Karpas-422 (cell line): Measurements from ENCODE around the gene ALDH1A1. TPM values are rescaled to one million over a fixed set of nuclear protein-coding genes. Genes with fewer than 3 reads are reported as not detected.

ENCODE experiments used
- DNase-seq: peaks from one replicate; pipeline ENCODE4 v3.0.0-alpha.2; 2015
- H2AFZ ChIP-seq: fragments of 200-600 bp; sonication (generic); 2 replicates; pipeline ENCODE4 v1.6.1; 2014; ENCODE audit warnings: antibody characterized with exemption, low read length, mixed read lengths
- H3K27ac ChIP-seq: fragments of 200-600 bp; sonication (generic); 2 replicates; pipeline ENCODE4 v1.5.1; 2014; ENCODE audit warnings: mild to moderate bottlenecking, low read length, moderate library complexity
- H3K27me3 ChIP-seq: fragments of 200-600 bp; sonication (generic); 2 replicates; pipeline ENCODE4 v1.6.1; 2014; ENCODE audit warnings: low read length, mixed read lengths
- H3K36me3 ChIP-seq: fragments of 200-600 bp; sonication (generic); 2 replicates; pipeline ENCODE4 v1.6.1; 2014; ENCODE audit warnings: low read length, mixed read lengths; ENCODE audit not compliant: insufficient read depth
- H3K4me1 ChIP-seq: fragments of 200-600 bp; sonication (generic); 2 replicates; pipeline ENCODE4 v1.6.1; 2014; ENCODE audit warnings: mild to moderate bottlenecking, low read length, mixed read lengths
- H3K4me2 ChIP-seq: fragments of 200-600 bp; sonication (generic); 2 replicates; pipeline ENCODE4 v1.6.1; 2014; ENCODE audit warnings: low read length, low read depth, mild to moderate bottlenecking; ENCODE audit not compliant: poor library complexity, severe bottlenecking
- H3K4me3 ChIP-seq: fragments of 200-600 bp; sonication (generic); 2 replicates; pipeline ENCODE4 v1.5.1; 2014; ENCODE audit warnings: mild to moderate bottlenecking, antibody characterized with exemption, low read length, mixed read lengths
- H3K79me2 ChIP-seq: fragments of 200-600 bp; sonication (generic); 2 replicates; pipeline ENCODE4 v1.6.1; 2014; ENCODE audit warnings: mild to moderate bottlenecking, low read length, mixed read lengths
- H3K9ac ChIP-seq: fragments of 200-600 bp; sonication (generic); 2 replicates; pipeline ENCODE4 v1.6.0; 2014; ENCODE audit warnings: low read length
- H3K9me2 ChIP-seq: fragments of 200-600 bp; sonication (generic), shearing (Covaris generic); replicated peaks from 2 replicates; pipeline ENCODE4 v1.6.0; 2014; ENCODE audit warnings: mild to moderate bottlenecking, low read length, moderate library complexity; ENCODE audit not compliant: insufficient read depth
- H3K9me3 ChIP-seq: fragments of 300-700, 200-600 bp; sonication (generic); 2 replicates; pipeline ENCODE4 v1.6.1; 2014; ENCODE audit warnings: low read length, mixed read lengths
- H4K20me1 ChIP-seq: fragments of 200-600 bp; sonication (generic); 2 replicates; pipeline ENCODE4 v1.6.1; 2014; ENCODE audit warnings: mild to moderate bottlenecking, antibody characterized with exemption, low read length, low read depth; ENCODE audit not compliant: insufficient read depth
- total RNA-seq: library from RNA; depleted of rRNA; stranded (reverse); fragments of >200 nt; shearing (Covaris generic); gene quantifications from 2 replicates; pipeline ENCODE4 v1.2.3, GENCODE V29; 2014; ENCODE audit warnings: low replicate concordance

The ALDH1A1 gene
- total RNA-seq, 1 experiment from 2014 or later, result not detected

DNA sequence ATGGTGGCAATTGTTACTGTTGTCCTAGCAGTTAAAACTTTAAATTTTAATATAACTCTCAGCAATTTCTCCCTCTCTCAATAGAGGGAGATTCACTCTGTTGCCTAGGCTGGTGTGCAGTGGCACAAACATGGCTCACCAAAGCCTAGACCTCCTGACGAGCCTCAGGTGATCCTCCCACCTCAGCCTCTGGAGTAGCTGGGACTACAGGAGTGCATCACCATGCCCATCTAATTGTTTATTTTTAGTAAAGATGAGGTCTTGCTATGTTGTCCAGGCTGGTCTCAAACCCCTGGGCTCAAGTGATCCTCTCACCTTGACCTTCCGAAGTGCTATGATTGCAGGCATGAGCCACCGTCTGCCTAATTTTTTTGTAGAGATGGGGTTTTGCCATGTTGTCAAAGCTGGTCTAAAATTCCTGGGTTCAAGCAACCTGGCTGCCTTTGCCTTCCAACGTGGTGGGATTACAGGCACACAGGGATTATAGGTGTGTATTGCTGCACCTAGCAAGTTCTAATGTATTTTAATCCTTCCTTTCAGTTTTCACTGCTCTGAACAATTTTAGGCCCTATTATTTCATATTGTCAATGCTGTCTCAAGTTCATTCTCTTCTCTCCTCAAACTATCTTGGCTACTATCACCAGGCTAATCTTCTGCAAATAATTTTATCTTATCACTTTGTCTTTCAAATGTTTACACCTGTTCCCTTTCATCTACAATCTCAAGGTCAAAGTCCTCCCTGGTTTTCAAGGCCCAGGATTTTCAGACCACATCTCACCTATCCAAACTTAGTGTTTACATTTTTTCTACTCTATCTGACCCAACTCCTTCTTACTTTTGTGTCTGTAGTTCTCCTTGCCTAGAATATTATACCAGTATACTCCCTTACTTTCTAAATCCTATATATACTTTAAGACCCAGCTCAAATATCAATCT lies 18.9 kb downstream of the ALDH1A1 start:
- H4K20me1 ChIP-seq, result no peaks in the 10 kb centered on the region
- no peaks in the 10 kb centered on the region for H3K36me3 ChIP-seq
- DNase-seq, result no peak
- no peak overlapping the region for H3K4me2 ChIP-seq
- no peak overlapping the region for H3K27ac ChIP-seq
- H3K4me3 ChIP-seq, result no peak overlapping the region
- H3K4me1 ChIP-seq, result no peaks in the 10 kb centered on the region
- H2AFZ ChIP-seq, result no peak overlapping the region
- no peaks in the 10 kb centered on the region for H3K9me2 ChIP-seq
- no peaks in the 10 kb centered on the region for H3K79me2 ChIP-seq
- no peaks in the 10 kb centered on the region for H3K9me3 ChIP-seq
- H3K9ac ChIP-seq, result no peak overlapping the region
- no peaks in the 10 kb centered on the region for H3K27me3 ChIP-seq

DNA sequence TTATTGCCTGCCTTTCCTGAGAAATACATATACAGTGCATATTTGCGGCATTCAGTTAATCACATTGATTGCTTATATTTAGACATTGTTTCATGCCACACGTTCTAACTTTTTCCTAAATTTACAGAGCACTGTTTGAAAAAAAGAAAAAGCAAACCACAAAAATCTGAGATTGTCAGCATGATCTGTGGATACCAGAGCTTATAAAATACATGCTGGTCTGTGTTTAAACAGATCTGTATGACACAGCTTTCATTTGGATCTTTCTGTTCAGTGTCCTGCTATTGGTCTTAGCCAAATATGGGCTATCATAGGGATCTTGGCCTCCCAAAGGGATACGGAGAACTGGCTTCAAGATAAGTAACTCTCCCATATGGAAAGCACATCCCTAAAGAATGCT lies 20.2 kb downstream of the ALDH1A1 start:
- no peak for DNase-seq
- Histone ChIP-seq H3K4me1 (no peaks in the 10 kb centered on the region), H3K4me3 (no peak overlapping the region), H3K9ac (no peak overlapping the region), H3K36me3 (no peaks in the 10 kb centered on the region), H3K9me2 (no peaks in the 10 kb centered on the region), H3K79me2 (no peaks in the 10 kb centered on the region), H3K27ac (no peak overlapping the region), H2AFZ (no peak overlapping the region), H3K9me3 (no peaks in the 10 kb centered on the region), H3K27me3 (no peaks in the 10 kb centered on the region), H3K4me2 (no peak overlapping the region), H4K20me1 (no peaks in the 10 kb centered on the region)

DNA sequence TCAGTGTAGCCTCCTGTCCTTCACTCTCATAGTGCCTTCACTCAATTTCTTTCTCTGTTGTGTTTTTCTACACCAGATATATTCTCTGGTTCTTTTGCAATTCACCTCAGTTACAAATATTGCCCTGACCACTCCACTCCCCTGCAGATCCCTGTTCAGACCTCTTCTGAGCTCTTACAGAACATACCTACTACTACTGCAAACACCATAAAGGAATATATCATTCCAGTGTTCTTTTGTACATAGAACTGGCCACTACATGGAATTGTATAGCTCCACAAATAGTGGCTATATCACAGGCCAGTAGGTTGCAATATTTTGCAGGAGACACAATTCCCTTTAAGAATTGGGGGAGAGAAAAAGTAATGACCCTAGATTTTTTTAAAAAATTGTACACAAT lies 21.0 kb downstream of the ALDH1A1 start:
- no peaks in the 10 kb centered on the region for H3K9me2 ChIP-seq
- DNase-seq, result no peak
- no peaks in the 10 kb centered on the region for H3K9me3 ChIP-seq
- H3K27me3 ChIP-seq, result no peaks in the 10 kb centered on the region
- no peak overlapping the region for H3K27ac ChIP-seq
- H3K4me2 ChIP-seq, result no peak overlapping the region
- H3K79me2 ChIP-seq, result no peaks in the 10 kb centered on the region
- H3K4me1 ChIP-seq, result no peaks in the 10 kb centered on the region
- H3K9ac ChIP-seq, result no peak overlapping the region
- no peak overlapping the region for H3K4me3 ChIP-seq
- no peak overlapping the region for H2AFZ ChIP-seq
- no peaks in the 10 kb centered on the region for H4K20me1 ChIP-seq
- H3K36me3 ChIP-seq, result no peaks in the 10 kb centered on the region

DNA sequence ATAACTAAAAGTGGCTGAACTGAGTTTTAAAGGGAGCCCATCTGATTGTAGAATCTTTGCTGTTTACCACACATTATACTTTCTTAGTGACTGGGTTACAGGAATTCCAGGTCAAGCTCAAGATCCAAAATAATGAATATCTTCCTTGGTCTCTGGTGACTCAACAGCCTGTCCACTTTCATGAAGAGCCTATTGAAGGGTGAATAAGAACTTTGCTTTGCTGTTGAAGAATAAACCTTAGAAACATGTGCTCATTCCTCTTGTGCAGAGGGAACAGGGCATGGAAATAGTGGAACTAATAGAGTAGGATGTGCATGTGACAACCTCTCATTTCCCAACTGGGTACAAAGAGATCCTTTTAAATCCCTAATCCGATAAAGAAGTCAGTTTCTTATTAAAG lies 21.4 kb downstream of the ALDH1A1 start:
- Histone ChIP-seq H3K4me1 (no peaks in the 10 kb centered on the region), H3K9ac (no peak overlapping the region), H3K36me3 (no peaks in the 10 kb centered on the region), H4K20me1 (no peaks in the 10 kb centered on the region), H3K79me2 (no peaks in the 10 kb centered on the region), H3K27ac (no peak overlapping the region), H3K9me3 (no peaks in the 10 kb centered on the region), H2AFZ (no peak overlapping the region), H3K27me3 (no peaks in the 10 kb centered on the region), H3K9me2 (no peaks in the 10 kb centered on the region), H3K4me2 (no peak overlapping the region), H3K4me3 (no peak overlapping the region)
- DNase-seq, result no peak

DNA sequence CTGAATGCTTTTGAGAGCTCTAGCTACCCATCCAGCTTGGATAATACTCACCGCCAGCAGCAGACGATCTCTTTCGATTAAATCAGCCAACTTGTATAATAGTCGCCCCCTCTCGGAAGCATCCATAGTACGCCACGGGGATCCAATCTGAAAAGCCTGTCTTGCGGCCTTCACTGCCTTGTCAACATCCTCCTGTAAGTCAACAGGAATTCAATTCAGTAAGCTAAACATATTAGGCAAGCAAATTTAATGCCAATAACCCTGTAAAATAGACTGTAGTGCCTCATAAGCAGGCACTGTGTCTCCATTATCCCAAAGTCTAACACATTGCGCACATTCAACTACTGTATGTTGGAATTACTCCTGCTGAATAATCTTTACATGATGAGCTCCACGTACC lies 22.0 kb downstream of the ALDH1A1 start:
- H3K9ac ChIP-seq, result no peak overlapping the region
- no peaks in the 10 kb centered on the region for H3K9me2 ChIP-seq
- H3K4me2 ChIP-seq, result no peak overlapping the region
- H3K36me3 ChIP-seq, result no peaks in the 10 kb centered on the region
- no peak overlapping the region for H2AFZ ChIP-seq
- H3K4me3 ChIP-seq, result no peak overlapping the region
- H3K79me2 ChIP-seq, result no peaks in the 10 kb centered on the region
- H3K9me3 ChIP-seq, result no peaks in the 10 kb centered on the region
- H3K27ac ChIP-seq, result no peak overlapping the region
- no peaks in the 10 kb centered on the region for H3K27me3 ChIP-seq
- DNase-seq, result no peak
- H4K20me1 ChIP-seq, result no peaks in the 10 kb centered on the region
- H3K4me1 ChIP-seq, result no peaks in the 10 kb centered on the region

DNA sequence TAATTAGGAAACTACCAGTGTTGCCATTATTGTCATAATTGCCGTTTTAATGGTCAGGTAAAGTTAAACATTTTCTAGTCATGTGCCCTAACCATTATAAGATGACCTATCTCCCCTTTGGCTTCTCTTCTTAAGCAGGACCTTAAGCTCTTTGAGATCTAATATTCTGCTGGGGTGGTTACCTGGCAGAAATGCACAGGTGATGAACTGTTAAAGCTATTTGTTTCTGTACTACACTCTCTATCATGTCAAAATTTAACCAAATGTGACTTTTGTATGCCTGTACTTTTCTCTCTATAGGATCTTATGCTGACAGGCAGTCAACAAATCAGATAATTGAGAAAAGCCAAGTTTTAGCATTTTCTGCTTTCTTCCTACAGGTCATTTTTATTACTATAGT lies 23.3 kb downstream of the ALDH1A1 start:
- no peak overlapping the region for H3K9ac ChIP-seq
- no peaks in the 10 kb centered on the region for H3K9me3 ChIP-seq
- no peaks in the 10 kb centered on the region for H3K9me2 ChIP-seq
- no peak overlapping the region for H3K4me3 ChIP-seq
- H3K36me3 ChIP-seq, result no peaks in the 10 kb centered on the region
- no peaks in the 10 kb centered on the region for H4K20me1 ChIP-seq
- no peaks in the 10 kb centered on the region for H3K4me1 ChIP-seq
- no peaks in the 10 kb centered on the region for H3K27me3 ChIP-seq
- no peak overlapping the region for H3K27ac ChIP-seq
- H3K79me2 ChIP-seq, result no peaks in the 10 kb centered on the region
- no peak for DNase-seq
- no peak overlapping the region for H2AFZ ChIP-seq
- H3K4me2 ChIP-seq, result no peak overlapping the region

DNA sequence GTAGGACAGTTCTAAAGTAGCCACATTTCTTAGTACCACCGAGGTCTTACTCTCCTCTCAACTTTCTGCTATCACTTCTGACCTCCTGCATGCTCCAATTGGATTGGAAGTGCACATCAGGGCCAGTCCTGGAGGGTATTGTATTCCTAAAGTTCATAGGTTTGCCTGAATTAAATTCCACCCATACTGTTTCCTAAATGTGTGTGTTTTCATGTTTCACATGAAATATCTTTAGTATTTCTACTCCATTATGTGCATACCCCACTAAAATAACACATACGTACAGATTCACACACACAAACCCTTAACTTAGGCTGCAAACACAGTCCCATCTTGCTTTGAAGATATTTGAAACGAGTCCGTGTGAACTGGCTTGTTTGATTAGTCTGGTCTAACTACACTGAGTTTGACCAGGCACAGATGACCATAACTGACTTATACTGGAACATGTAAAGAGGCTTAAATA lies 24.8 kb downstream of the ALDH1A1 start:
- no peak overlapping the region for H3K4me3 ChIP-seq
- H3K36me3 ChIP-seq, result no peaks in the 10 kb centered on the region
- no peak overlapping the region for H2AFZ ChIP-seq
- no peak for DNase-seq
- H3K9ac ChIP-seq, result no peak overlapping the region
- H4K20me1 ChIP-seq, result no peaks in the 10 kb centered on the region
- no peaks in the 10 kb centered on the region for H3K27me3 ChIP-seq
- no peaks in the 10 kb centered on the region for H3K9me2 ChIP-seq
- no peak overlapping the region for H3K27ac ChIP-seq
- H3K4me1 ChIP-seq, result no peaks in the 10 kb centered on the region
- no peak overlapping the region for H3K4me2 ChIP-seq
- no peaks in the 10 kb centered on the region for H3K79me2 ChIP-seq
- H3K9me3 ChIP-seq, result no peaks in the 10 kb centered on the region

DNA sequence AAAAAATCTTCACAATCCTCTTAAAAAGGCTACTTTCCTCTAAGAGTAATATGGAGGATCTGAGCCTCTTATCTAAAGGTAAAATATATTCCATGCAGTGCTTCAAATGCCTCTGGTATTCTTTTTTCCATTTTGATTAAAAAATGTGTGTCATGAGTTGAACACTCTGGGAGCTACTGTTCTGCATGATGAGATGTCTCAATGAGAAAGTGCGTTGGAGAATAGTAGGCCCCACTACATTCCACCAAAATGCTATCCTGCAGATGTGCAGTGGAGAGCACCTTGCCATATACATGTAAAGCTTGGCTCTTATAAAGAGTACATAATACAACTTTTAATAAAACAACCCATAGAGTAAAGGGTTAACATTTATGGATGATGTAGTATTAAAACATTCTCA lies 26.3 kb downstream of the ALDH1A1 start:
- no peaks in the 10 kb centered on the region for H3K36me3 ChIP-seq
- no peaks in the 10 kb centered on the region for H3K4me1 ChIP-seq
- H3K27me3 ChIP-seq, result no peaks in the 10 kb centered on the region
- H3K4me2 ChIP-seq, result no peak overlapping the region
- H3K27ac ChIP-seq, result no peak overlapping the region
- H3K79me2 ChIP-seq, result no peaks in the 10 kb centered on the region
- H3K9me2 ChIP-seq, result no peaks in the 10 kb centered on the region
- H3K9me3 ChIP-seq, result no peaks in the 10 kb centered on the region
- no peak overlapping the region for H2AFZ ChIP-seq
- DNase-seq, result no peak
- H4K20me1 ChIP-seq, result no peaks in the 10 kb centered on the region
- H3K4me3 ChIP-seq, result no peak overlapping the region
- H3K9ac ChIP-seq, result no peak overlapping the region
